Activated CD8-positive, alpha-beta memory T cell treated with anti-CD3 and anti-CD28 coated beads, Interleukin-2, amount 50 U/mL, for 4 hours (primary cell): Measurements from ENCODE around the gene KCNMB4.

ENCODE experiments used
- DNase-seq: peaks from one replicate; pipeline ENCODE4 v3.0.0-alpha.2; 2020

KCNMB4 gene

DNA sequence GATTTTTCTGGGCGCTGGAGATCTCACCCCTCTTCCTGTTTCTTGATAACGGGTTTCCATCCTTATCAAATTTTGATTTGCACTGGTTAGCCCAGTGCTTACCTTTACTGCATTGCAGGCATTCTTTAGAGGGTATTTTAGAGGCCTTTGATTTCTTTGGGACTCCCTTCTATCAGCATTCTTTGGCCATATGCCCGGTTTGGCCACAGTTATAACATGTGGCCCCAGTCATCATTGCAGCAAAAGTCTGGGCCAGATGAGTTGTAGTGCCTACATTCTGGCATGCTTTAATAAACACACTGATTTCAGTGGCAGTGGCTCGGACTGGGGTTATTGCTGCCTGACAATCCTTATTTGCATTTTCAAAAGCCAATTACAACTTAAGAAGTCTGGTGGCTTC is 82.3 kb downstream of the KCNMB4 start:
- DNase-seq = no peak

- no peak for DNase-seq
These were observed 83.1 kb downstream of the KCNMB4 start for GRCh38 chr12:70449074-70449752.

GRCh38 chr12:70449753-70450341 is 83.8 kb downstream of the KCNMB4 start:
- DNase-seq = no peak

- no peak for DNase-seq
These were observed 85.4 kb downstream of the KCNMB4 start for GRCh38 chr12:70451528-70451927.

- no peak for DNase-seq
These were observed 90.9 kb downstream of the KCNMB4 start for GRCh38 chr12:70456953-70457352.

DNA sequence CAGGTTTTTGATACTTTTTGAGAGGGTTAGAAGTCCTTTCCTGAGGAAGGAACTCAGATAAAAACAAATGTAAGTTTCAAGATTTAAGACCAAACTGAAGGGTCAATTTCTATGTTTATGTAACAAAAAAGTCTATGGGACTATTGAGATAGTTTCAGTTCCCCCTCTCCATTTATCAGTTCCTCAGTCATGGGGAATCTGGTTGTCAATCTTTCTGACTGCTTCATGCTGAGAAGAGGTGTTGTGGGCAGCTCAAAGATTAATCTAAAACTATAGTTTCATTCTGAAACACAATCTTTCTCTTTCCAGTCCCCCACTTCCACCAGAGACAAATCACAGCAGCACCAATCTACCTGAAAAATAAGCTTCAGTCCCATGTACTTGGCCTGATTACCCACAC is 93.7 kb downstream of the KCNMB4 start:
- no peak for DNase-seq

- DNase-seq = no peak
These were observed 97.9 kb downstream of the KCNMB4 start for GRCh38 chr12:70463997-70464396.

GRCh38 chr12:70466753-70467152 is 100.7 kb downstream of the KCNMB4 start:
- no peak for DNase-seq

- no peak for DNase-seq
These were observed 101.4 kb downstream of the KCNMB4 start for GRCh38 chr12:70467476-70467875.

- no peak for DNase-seq
These were observed 102.0 kb downstream of the KCNMB4 start for GRCh38 chr12:70467918-70468733.

DNA sequence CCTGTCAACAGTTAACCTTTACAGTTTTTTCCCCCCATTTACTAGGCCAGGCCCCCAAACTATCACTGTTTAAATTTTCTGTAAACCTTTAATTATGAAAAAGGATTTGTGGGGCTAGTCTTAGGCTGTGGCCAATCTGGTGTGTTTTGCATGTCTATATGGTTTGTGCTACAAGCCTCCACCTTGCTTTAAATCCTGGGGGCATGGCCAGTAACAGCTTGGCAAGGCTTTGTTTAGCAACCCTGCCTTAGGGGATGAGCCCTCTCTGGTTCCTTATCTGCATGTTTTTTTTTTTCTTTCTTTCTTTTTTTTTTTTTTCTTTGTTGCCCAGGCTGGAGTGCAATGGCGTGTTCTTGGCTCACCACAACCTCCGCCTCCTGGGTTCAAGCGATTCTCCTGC is 102.7 kb downstream of the KCNMB4 start:
- DNase-seq = no peak

DNA sequence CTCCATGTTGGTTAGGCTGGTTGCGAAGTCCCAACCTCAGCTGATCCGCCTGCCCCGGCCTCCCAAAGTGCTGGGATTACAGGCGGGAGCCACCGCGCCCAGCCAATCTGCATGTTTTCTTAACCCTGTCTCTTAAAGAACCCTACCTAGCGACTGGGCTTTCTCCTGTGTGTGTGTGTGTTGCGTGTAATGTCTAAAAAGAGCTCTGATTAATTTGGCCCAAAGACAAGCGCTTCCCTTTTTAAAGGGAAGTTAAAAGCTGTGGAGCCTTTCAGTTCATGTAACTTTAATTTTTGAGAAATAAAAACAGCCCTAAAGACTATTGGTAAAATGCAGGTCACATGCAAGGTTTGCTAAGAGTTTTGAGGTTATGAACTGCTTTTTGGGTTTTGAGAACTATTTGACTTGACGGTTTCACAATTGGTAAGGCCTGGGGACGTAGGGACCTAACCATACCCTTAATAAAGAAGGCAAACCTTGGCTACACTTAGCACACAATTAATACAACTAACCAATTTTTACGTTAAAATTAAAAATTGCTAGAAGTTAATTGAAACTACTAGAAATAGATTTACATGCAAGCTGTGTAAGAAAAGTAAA is 103.2 kb downstream of the KCNMB4 start:
- no peak for DNase-seq

- DNase-seq = no peak
These were observed 116.7 kb downstream of the KCNMB4 start for GRCh38 chr12:70482764-70483163.
